Vagina (tissue), 2 donors: ENCODE results near the gene GTF2IRD1. TPM values are rescaled to one million over a fixed set of nuclear protein-coding genes. Genes with fewer than 3 reads are reported as not detected.
"Not testable (repeated sequence)": the region's sequence is repeated elsewhere in the genome, so short reads cannot be mapped to it uniquely, and the experiment has no call there.

Experiments
- DNase-seq, 2 donors: peaks; one replicate each; pipeline ENCODE4 v3.0.0-alpha.2; 2017; ENCODE audit errors: extremely low spot score in 2 of 2
- H3K27ac ChIP-seq: fragments of 200-600 bp; sonication (generic); one replicate; pipeline ENCODE4 v1.5.1; 2019
- H3K27me3 ChIP-seq: fragments of 200-600 bp; sonication (generic); one replicate; pipeline ENCODE4 v1.5.1; 2019
- H3K36me3 ChIP-seq, 2 donors: fragments of 200-600 bp; sonication (generic); one replicate each; pipeline ENCODE4 v1.5.1; 2017 to 2019
- H3K4me1 ChIP-seq: fragments of 200-600 bp; sonication (generic); one replicate; pipeline ENCODE4 v1.5.1; 2019
- H3K4me3 ChIP-seq, 2 donors: fragments of 200-600 bp; sonication (generic); 1 replicate in 1 of 2; 2 replicates in 1 of 2; pipeline ENCODE4 v1.5.1; 2016 to 2019
- H3K9me3 ChIP-seq: fragments of 200-600 bp; sonication (generic); one replicate; pipeline ENCODE4 v1.5.1; 2019
- CTCF ChIP-seq, 3 experiments: fragments of 450-650 bp in 2 of 3; fragments of 200-600 bp in 1 of 3; sonication (generic) in 1 of 3; IDR thresholded peaks; one replicate each; pipeline ENCODE4 v1.5.1; 2017 to 2019; ENCODE audit warnings: antibody characterized with exemption in 3 of 3, mild to moderate bottlenecking in 2 of 3, moderate library complexity in 2 of 3
- POLR2A ChIP-seq, 2 donors: fragments of 450-650 bp; IDR thresholded peaks; one replicate each; pipeline ENCODE4 v1.6.1; 2017; ENCODE audit warnings: antibody characterized with exemption in 2 of 2, mild to moderate bottlenecking in 2 of 2, moderate library complexity in 2 of 2
- POLR2AphosphoS5 ChIP-seq, 2 donors: sonication (generic); formaldehyde crosslinking; IDR thresholded peaks; one replicate each; pipeline ENCODE4 v1.9.0; 2017; ENCODE audit warnings: antibody characterized with exemption in 2 of 2, mild to moderate bottlenecking in 2 of 2, low read depth in 1 of 2; ENCODE audit not compliant: insufficient read depth in 1 of 2
- intact Hi-C: fragments of 100-400 bp; cut with DNase I; formaldehyde crosslinking; loops from one replicate; pipeline ENCODE4 v1.15.1; 2023
- total RNA-seq: library from RNA; depleted of rRNA; stranded (reverse); fragments of >200 nt; gene quantifications from one replicate; pipeline ENCODE4 v1.2.3, GENCODE V29; 2016

Gene GTF2IRD1
- total RNA-seq, 1 donor from 2014 or later: 33.6 TPM

DNA sequence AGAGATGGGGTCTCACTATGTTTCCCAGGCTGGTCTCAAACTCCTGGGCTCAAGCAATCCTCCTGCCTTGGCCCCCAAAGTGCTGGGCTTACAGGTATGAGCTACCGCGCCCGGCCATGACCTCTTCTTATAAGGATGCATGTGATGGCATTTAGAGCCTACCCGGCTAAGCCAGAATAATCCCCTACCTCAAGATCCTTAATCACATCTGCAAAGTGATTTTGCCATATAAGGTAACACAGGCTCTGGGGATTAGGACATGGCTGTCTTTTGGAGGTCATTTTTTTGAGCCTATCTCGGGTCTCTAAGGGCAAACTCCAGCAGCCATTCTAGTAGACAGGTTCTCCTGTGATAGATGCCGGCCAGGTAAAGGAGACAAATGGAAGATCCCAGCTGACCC lies 39.6 kb downstream of the GTF2IRD1 start:
- Histone ChIP-seq H3K4me3 (no peak overlapping the region), H3K27ac (no peak overlapping the region), H3K27me3 (no peaks in the 10 kb centered on the region), H3K9me3 (no peaks in the 10 kb centered on the region), H3K4me1 (no peaks in the 10 kb centered on the region), H3K36me3 (no peaks in the 10 kb centered on the region)
- no peak for DNase-seq
- intact Hi-C loops: no loop called here
- TF ChIP-seq POLR2AphosphoS5 (IDR thresholded peaks at IDR 0.05; ENCODE audit: insufficient read depth in 1 of 2, low read depth in 1 of 2) (no peak), POLR2A (IDR thresholded peaks at IDR 0.05) (no peak), CTCF (IDR thresholded peaks at IDR 0.05) (no peak)

- Histone ChIP-seq H3K9me3 (no peaks in the 10 kb centered on the region), H3K4me1 (no peaks in the 10 kb centered on the region), H3K4me3 (no peak overlapping the region), H3K36me3 (no peaks in the 10 kb centered on the region), H3K27me3 (no peaks in the 10 kb centered on the region), H3K27ac (no peak overlapping the region)
- no peak for DNase-seq
- intact Hi-C loops: no loop called here
- TF ChIP-seq POLR2A (IDR thresholded peaks at IDR 0.05) (no peak), CTCF (IDR thresholded peaks at IDR 0.05) (no peak), POLR2AphosphoS5 (IDR thresholded peaks at IDR 0.05; ENCODE audit: insufficient read depth in 1 of 2, low read depth in 1 of 2) (no peak)
Observed at GRCh38 chr7:74494076-74494548, 40.4 kb downstream of the GTF2IRD1 start.

- no peaks in the 10 kb centered on the region for H3K27me3 ChIP-seq
- intact Hi-C loops: no loop called here
- no peaks in the 10 kb centered on the region for H3K4me1 ChIP-seq
- H3K36me3 ChIP-seq: no peaks in the 10 kb centered on the region
- no peak for DNase-seq
- no peak overlapping the region for H3K27ac ChIP-seq
- no peak overlapping the region for H3K4me3 ChIP-seq
- TF ChIP-seq CTCF (IDR thresholded peaks at IDR 0.05) (no peak), POLR2A (IDR thresholded peaks at IDR 0.05) (no peak), POLR2AphosphoS5 (IDR thresholded peaks at IDR 0.05; ENCODE audit: insufficient read depth in 1 of 2, low read depth in 1 of 2) (no peak)
- H3K9me3 ChIP-seq: no peaks in the 10 kb centered on the region
Observed at GRCh38 chr7:74495112-74496086, 41.7 kb downstream of the GTF2IRD1 start.

DNA sequence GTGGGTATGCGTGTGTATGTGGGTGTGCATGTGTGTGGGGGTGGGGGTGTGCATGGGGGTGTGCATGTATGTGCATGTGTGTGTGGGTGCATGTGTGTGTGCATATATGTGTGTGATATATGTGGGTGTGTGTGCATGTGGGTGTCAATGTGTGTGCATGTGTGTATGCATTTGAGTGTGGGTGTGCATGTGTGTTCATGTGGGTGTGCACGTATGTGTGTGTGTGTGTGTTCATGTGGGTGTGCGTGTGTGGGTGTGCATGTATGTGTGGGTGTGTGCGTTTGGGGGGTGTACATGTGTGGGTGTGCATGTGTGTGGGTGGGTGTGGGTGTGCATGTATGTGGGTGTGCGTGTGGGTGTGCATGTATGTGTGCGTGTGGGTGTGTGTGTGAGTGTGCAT lies 42.6 kb downstream of the GTF2IRD1 start:
- H3K27me3 ChIP-seq: no peaks in the 10 kb centered on the region
- H3K4me1 ChIP-seq: peaks cover 6% of the 10 kb centered on the region
- intact Hi-C loops: no loop called here
- no peaks in the 10 kb centered on the region for H3K36me3 ChIP-seq
- no peak overlapping the region for H3K4me3 ChIP-seq
- DNase-seq: no peak
- no peak overlapping the region for H3K27ac ChIP-seq
- TF ChIP-seq POLR2AphosphoS5 (IDR thresholded peaks at IDR 0.05; ENCODE audit: insufficient read depth in 1 of 2, low read depth in 1 of 2) (no peak), CTCF (IDR thresholded peaks at IDR 0.05) (no peak), POLR2A (IDR thresholded peaks at IDR 0.05) (no peak)
- no peaks in the 10 kb centered on the region for H3K9me3 ChIP-seq

GRCh38 chr7:74496773-74497172 lies 43.1 kb downstream of the GTF2IRD1 start:
- H3K4me1 ChIP-seq, H3K9me3 ChIP-seq, H3K27ac ChIP-seq, H3K4me3 ChIP-seq, H3K36me3 ChIP-seq, H3K27me3 ChIP-seq, intact Hi-C loops, DNase-seq: not testable (repeated sequence)
